ENCODE results near the gene DOK3.

Gene DOK3

DNA sequence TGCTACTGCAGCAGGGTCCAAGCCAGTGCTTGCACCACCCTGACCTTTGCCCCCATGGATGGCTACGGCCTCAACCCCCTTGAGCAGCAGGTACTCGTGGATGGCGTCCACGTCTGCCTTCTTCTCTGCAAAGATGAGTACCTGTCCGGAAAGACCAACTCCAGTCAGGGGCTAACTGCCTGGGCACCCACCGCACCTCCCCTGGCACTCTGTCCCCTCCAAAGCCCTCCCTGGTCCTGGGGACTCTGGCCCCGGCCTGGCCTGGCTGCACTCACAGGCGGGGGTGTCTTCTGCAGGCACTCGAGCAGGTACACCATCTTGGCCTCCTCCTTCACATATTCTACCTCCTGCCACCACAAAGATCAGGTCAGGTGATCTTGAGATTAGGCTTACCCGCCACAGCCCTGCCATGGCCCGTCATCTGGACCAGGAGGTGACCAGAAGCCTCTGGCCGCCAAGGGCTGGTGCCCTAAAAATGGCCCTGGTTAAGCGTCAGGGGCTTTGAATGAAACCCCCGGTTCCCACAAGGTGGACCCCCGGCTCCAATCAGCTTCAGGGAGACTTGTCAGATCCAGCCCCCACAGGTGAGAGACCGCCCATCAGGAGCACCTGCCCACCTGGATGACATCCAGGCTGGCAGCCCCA lies 3.2 kb upstream of the DOK3 start:
- no peak for DNase-seq

DNA sequence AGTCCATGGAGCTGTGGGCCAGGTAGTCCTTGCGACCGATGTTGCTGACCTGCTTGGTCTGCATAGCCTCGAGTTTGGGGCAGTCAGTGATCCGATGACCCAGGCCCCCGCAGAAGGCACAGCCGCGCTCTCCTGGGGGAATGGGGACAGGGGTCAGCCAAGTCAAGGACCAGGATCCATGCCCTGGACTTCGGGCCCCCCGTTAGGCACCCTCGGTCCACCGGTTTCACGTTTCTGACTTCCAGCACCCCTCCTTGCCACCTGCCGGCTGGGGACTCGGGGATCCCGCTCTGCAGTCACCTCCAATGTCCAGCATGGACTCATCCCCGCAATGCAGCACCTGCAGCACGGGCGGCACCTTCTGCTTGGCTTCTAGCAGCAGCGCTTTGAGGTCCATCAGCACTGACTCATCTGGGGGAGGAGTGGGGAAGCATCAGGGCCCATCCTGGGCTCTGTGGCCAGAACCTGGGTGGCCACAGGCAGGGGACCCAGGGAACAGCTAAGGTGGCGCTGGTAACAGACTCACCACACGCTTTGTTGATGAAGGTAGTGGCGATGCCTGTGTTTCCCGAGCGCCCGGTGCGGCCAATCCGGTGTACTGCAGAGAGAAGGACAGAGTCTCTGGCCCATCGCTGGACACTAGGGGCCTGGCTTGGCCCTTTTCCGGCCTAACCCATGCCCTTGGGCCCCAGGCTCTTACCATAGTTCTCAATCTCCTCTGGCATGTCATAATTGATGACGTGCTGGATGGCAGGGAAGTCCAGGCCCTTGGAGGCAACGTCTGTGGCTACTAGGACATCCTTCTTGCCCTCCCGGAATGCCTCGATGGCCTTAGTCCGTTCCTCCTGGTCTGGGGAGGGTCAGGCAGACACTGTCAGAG lies 2.4 kb upstream of the DOK3 start:
- DNase-seq, result no peak

- DNase-seq, result no peak
Observed at GRCh38 chr5:177511181-177511580, 1.6 kb upstream of the DOK3 start.

GRCh38 chr5:177510567-177511053 lies 984 bp upstream of the DOK3 start:
- DNase-seq, result no peak

DNA sequence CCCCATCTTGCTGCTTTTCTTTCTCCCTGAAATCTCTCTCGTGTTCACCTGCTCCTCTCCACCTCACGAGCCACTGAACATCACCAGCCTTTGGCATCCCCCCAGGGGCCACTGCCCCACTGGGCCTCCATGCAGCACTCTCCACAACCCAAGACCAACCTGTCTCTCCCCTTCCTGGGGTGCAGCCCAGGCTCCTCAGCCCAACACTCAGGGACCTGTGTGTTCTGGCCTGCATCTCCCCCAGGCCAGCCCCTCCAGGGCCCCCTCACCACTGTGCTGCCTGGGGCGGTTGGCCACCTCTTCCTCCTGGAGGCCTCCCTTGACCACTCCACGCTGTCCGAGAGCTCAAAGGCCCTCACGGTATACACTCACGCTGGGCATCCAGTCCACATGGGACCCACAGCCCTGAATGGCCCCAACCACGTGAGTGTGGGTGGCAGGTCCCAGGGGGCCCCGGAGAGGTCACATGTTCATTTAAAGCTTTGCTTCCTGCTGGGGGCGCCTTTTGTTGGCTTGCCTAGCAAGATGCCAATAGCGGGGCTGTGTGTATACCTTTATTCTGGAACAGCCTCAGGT lies 453 bp upstream of the DOK3 start:
- no peak for DNase-seq

- no peak for DNase-seq
Observed at GRCh38 chr5:177508837-177509236, 789 bp downstream of the DOK3 start.

GRCh38 chr5:177508221-177508611 lies 1.4 kb downstream of the DOK3 start:
- no peak for DNase-seq

GRCh38 chr5:177507596-177508220 lies 1.9 kb downstream of the DOK3 start:
- no peak for DNase-seq

DNA sequence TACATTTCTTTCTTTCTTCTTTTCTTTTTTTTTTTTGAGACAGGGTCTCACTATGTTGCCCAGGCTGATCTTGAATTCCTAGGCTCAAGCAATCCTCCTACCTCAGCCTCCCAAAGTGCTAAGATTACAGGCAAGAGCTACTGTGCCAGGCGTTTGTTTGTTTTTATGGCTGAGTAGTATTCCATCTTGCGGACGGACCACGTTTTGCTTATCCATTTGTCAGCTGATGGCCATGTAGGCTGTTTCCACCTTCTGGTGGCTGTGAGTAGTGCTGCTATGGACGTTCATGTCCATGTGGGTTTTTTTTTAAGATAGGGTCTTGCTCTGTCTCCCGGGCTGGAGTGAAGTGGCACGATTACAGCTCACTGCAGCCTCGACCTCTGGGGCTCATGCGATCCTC lies 2.5 kb downstream of the DOK3 start:
- no peak for DNase-seq

- DNase-seq, result no peak
Observed at GRCh38 chr5:177505075-177505474, 4.6 kb downstream of the DOK3 start.

DNA sequence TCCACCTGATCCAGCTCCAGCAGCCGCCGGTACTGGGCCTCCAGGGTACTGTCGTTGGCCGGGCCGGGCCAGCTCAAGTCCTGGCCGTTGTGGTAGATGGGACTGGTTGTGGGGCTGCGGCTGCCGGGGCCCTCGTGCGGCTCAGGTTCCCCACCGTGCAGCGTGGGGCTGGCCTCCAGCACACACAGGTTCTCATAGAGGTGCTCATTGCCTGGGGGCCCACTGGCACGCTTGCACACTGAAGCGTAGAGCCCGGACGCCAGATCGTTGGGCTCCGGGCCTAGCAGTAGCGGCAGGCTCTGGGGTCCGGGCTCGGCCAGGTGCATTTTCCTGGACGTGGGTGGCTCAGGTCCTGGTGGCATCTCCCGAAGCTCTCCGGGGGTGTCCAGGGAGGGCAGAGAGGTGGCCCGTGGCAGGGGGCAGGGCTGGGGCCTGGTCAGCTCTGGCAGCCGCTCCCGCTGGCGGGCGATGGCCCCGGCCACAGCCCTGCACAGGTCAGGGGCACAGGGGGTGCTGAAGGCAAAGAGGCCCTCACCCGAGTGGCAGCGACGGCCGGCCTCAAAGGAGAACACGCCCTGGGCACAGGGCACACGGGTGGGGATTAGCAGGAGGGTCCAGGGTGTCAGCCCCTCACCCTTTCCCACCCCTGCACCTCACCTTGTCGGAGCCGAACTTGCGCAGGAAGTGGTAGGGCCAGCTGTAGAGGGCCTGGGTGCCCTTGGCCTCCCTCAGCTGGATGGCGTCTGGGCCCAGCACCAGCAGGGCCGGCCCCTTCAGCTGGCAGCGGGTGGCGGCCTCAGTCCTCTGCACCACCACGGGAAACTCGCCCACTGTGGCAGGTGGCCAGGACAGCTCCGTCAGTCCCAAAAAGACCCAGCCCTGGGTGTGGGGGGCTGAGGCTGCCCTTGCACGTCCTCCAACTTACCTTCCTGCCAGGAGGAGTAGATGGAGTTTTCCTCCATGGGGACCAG lies 5.3 kb downstream of the DOK3 start:
- no peak for DNase-seq

- DNase-seq, result no peak
Observed at GRCh38 chr5:177503351-177504085, 6.1 kb downstream of the DOK3 start.

GRCh38 chr5:177502886-177503285 lies 6.7 kb downstream of the DOK3 start:
- DNase-seq, result no peak

DNA sequence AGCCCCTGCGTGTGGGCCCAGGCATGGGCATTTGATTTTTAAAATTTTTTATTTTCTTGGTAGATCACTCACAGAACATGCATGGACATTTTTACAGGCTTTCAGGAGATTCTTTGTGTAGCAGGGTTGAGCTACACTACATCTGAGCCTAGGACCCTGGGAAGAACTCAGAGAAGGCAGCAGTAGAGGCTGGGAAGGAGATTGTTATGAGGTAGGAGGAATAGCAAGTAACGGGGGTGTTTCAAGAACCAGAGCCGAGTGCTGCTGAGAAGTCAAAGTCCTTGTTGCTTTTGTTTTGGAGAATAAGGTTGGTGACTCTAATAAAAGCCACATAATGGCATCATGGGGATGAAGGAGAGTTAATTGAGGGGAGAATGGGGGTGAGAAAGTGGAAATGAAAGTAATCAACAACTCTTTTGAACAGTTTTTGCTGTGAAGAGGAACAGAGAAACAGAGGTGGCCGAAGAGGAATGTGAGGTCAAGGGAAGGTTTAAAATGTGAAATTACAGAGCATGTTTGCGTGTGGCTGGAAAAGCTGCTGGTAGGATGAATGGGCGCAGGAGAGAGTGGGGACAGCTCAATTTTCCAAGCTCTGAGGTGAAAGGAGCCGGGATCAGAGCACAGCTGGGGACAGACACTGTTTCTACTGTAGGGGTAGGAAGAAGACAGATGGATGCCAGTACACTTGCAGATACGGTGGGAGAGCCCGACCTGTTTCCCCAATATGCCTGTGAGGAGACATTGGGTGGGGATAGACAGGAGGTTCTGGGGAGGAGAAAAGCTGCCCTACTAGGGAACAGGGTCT lies 7.5 kb downstream of the DOK3 start:
- no peak for DNase-seq

- DNase-seq, result peak; percentile 88
Observed at GRCh38 chr5:177500685-177501522, 8.7 kb downstream of the DOK3 start.

DNA sequence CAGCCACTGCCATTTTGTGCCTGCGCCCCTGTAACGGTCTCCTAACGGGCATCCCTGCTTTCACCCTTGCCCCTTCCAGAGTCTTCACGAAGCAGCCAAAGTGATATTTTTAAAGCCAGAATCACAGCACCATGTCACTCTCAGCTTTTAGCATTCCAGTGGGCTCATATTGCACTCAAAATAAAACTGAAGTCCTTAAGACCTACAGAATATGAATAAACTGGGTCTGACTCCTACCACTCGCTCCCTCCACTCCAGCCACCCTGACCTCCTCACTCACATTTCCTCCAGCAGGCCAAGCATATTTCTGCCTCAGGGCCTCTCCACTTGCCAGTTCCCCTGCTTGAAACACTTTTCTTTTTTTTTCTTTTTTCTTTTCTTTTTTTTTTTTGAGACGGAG lies 9.8 kb downstream of the DOK3 start:
- DNase-seq, result no peak

GRCh38 chr5:177498013-177498787 lies 11.4 kb downstream of the DOK3 start:
- no peak for DNase-seq

- peak; percentile 96 for DNase-seq
Observed at GRCh38 chr5:177497292-177498012, 12.2 kb downstream of the DOK3 start, which contains the start of gene PDLIM7. Gene PDLIM7 (minus strand): TSS chr5:177497604. CDS start chr5:177496512, 1,092 bp downstream.

Measured in activated T-cell treated with anti-CD3 and anti-CD28 coated beads, Interleukin-2, amount 50 U/mL, for 1 hour (primary cell).